ENCODE measurements around the gene SPINK5.

Gene SPINK5

GRCh38 chr5:148063861-148064260, at the start of gene SPINK5:
TSS of gene SPINK5 (plus strand) at chr5:148063980. CDS start at chr5:148064045, 65 bp downstream.
- no peak for TF ChIP-seq CTCF (IDR thresholded peaks at IDR 0.05; ENCODE audit: low read depth, low read length)
- no peak within 1 kb of the TSS for H3K4me3 ChIP-seq (replicated peaks in 1 of 2; ENCODE audit: low read depth in 2 of 2, low read length in 2 of 2)
- no peak for DNase-seq (ENCODE audit: low read depth in 2 of 2)

GRCh38 chr5:148014276-148014675, 49.5 kb upstream of the SPINK5 start:
- peak in 1 of 2 donors; percentile 7 for DNase-seq (ENCODE audit: low read depth in 2 of 2)
- no peak overlapping the region for H3K4me3 ChIP-seq (replicated peaks in 1 of 2; ENCODE audit: low read depth in 2 of 2, low read length in 2 of 2)
- no peak for TF ChIP-seq CTCF (IDR thresholded peaks at IDR 0.05; ENCODE audit: low read depth, low read length)

DNA sequence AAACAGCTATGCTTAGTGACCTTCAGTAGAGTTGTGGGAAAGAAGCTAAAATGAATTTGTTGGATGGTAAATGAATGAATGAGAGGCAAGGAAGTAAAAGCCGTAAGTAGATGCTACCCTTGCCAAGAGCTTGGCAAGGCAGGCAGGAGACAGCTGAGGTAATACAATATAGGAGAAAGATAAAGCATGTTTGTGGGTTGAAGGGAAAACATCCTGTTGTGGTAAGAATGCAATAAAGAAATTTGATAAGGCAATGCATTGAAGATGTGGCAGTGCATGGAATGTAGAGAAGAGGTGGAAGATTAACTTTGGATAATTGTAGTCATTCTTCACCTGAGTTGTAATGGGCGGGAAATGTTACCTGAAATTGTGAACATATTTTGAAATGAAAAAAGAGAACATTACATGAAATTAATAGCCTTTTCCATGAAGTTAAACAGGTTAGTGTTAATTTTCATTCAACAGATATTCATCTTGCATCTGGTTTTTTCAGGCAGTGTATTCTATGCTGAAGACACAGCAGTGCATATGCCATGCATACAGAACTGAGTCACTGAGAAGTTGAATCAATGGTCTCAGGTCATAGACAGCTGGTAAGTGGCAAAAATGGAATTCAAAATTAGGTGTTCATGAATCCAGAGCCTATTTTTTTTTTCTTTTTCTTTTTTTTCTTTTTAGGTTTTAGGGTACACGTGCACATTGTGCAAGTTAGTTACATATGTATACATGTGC, 43.4 kb upstream of the SPINK5 start:
- DNase-seq (ENCODE audit: low read depth in 2 of 2): no peak
- TF ChIP-seq CTCF (IDR thresholded peaks at IDR 0.05; ENCODE audit: low read depth, low read length): no peak
- H3K4me3 ChIP-seq (replicated peaks in 1 of 2; ENCODE audit: low read depth in 2 of 2, low read length in 2 of 2): no peak overlapping the region

GRCh38 chr5:148027505-148027904, 36.3 kb upstream of the SPINK5 start:
- TF ChIP-seq CTCF (IDR thresholded peaks at IDR 0.05; ENCODE audit: low read depth, low read length): no peak
- DNase-seq (ENCODE audit: low read depth in 2 of 2): no peak
- H3K4me3 ChIP-seq (replicated peaks in 1 of 2; ENCODE audit: low read depth in 2 of 2, low read length in 2 of 2): no peak overlapping the region

DNA sequence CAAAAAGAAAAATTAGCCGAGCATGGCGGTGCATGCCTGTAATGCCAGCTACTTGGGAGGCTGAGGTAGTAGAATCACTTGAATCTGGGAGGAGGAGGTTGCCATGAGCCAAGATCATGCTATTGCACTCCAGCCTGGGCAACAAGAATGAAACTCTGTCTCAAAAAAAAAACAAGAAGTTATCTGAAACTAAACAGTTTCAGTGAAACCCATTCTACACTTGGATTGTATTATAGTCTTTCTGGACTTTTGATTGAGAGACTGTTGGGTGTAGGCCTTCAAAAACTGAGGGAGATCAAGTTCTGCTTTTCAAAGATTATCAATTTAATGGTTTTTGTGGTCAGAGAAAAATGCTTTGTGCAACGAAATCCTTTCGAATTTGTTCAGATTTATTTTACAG, 34.6 kb upstream of the SPINK5 start:
- no peak overlapping the region for H3K4me3 ChIP-seq (replicated peaks in 1 of 2; ENCODE audit: low read depth in 2 of 2, low read length in 2 of 2)
- no peak for TF ChIP-seq CTCF (IDR thresholded peaks at IDR 0.05; ENCODE audit: low read depth, low read length)
- DNase-seq (ENCODE audit: low read depth in 2 of 2): no peak

DNA sequence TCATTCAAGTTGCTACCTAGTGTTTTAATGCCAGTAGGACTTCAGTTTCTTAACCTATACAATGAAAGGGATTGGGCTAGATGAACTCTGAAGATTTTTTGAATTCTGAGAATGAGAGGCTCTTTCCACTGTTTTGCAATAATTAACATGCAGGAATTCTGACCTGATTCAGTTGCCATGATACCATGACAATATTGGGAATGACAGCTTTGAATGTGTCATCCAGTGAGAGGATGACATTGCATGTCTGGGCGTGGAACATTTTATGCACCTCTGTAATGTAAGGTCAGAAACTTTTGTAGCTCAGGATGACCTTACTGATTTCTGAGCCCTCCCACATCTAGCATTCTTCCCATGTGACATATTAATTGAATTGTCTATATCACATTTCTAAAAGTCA, 30.6 kb upstream of the SPINK5 start:
- H3K4me3 ChIP-seq (replicated peaks in 1 of 2; ENCODE audit: low read depth in 2 of 2, low read length in 2 of 2): no peak overlapping the region
- no peak for DNase-seq (ENCODE audit: low read depth in 2 of 2)
- TF ChIP-seq CTCF (IDR thresholded peaks at IDR 0.05; ENCODE audit: low read depth, low read length): no peak

DNA sequence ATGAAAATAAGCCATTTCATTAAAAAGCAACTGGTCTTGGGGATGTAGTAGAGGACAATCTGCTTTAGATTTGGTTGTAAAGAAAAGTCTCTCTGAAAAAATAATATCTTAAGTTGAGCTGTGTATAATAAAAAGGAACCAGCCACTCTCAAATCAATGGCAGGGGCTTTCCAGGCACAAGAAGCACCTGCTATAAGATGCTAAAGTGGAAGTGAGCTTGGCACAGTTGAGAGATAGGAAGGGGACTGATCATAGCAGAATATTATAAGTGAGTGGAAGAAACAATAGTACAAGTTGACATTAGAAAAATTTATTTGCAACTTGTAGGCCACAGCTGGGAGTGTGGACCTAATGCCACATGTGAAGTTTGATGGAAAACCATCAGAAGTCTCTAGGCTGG, 28.1 kb upstream of the SPINK5 start:
- TF ChIP-seq CTCF (IDR thresholded peaks at IDR 0.05; ENCODE audit: low read depth, low read length): no peak
- no peak overlapping the region for H3K4me3 ChIP-seq (replicated peaks in 1 of 2; ENCODE audit: low read depth in 2 of 2, low read length in 2 of 2)
- no peak for DNase-seq (ENCODE audit: low read depth in 2 of 2)
